ENCODE measurements around the gene HEXIM2.

GRCh38 chr17:45197555-45198334 lies 36.1 kb downstream of the HEXIM2 start:
- TF ChIP-seq POLR2A (IDR thresholded peaks at IDR 0.05; ENCODE audit: low read depth, low read length) (peak; percentile 54; the same call in 1 of the 2 replicates), FOS (IDR thresholded peaks at IDR 0.05; ENCODE audit: low read depth, low read length) (no peak), CTCF (conservative IDR thresholded peaks at IDR 0.05; ENCODE audit: low read depth, low read length) (peak; percentile 100; the same call in 1 of the 2 replicates), CHD1 (IDR thresholded peaks at IDR 0.05; ENCODE audit: low read depth, low read length) (no peak), CEBPB (IDR thresholded peaks at IDR 0.05; ENCODE audit: low read depth, low read length) (no peak), USF2 (IDR thresholded peaks at IDR 0.05; ENCODE audit: low read depth, low read length) (no peak), MAFK (IDR thresholded peaks at IDR 0.05; ENCODE audit: low read depth, low read length) (no peak), RCOR1 (IDR thresholded peaks at IDR 0.05; ENCODE audit: insufficient replicate concordance, low read length) (no peak), MAZ (IDR thresholded peaks at IDR 0.05; ENCODE audit: borderline replicate concordance, low read depth, low read length) (peak; percentile 71; the same call in 1 of the 2 replicates)

Data from IMR-90 (cell line).